ENCODE measurements around the gene MAP4K4. TPM values are rescaled to one million over a fixed set of nuclear protein-coding genes. Genes with fewer than 3 reads are reported as not detected.

Gene MAP4K4
- total and polyA plus RNA-seq, 2 of the 4 experiments (the other 2 are of a cell fraction), result 89.4 to 124 TPM

- H3K56ac ChIP-seq (ENCODE audit: extremely low read depth, insufficient read depth, low read length), result no peak overlapping the region
- H3K23ac ChIP-seq (ENCODE audit: low read depth, low read length), result no peak overlapping the region
- POLR2A ChIA-PET (ENCODE audit: unreplicated experiment), result no interaction called here
- H2AK9ac ChIP-seq (replicated peaks; ENCODE audit: low read depth, low read length, poor library complexity), result no peak overlapping the region
- no peak overlapping the region for H4K8ac ChIP-seq (ENCODE audit: low read depth in 2 of 2, low read length in 2 of 2)
- no peak overlapping the region for H4K5ac ChIP-seq (ENCODE audit: low read depth, low read length)
- H3K9ac ChIP-seq (ENCODE audit: low read depth, low read length), result no peak overlapping the region
- ATAC-seq (ENCODE audit: low read depth) (no peak), DNase-seq (no peak)
- H2BK20ac ChIP-seq (ENCODE audit: low read depth, low read length), result no peak overlapping the region
- no peak overlapping the region for H2BK15ac ChIP-seq (ENCODE audit: low read depth, low read length)
- peaks cover 16 to 57% of the 10 kb centered on the region in 2 experiments; a peak in 3 of 4 replicates for H3K79me1 ChIP-seq (ENCODE audit: low read depth in 1 of 2, low read length in 2 of 2)
- no peak overlapping the region for H3K27ac ChIP-seq (ENCODE audit: insufficient read depth, low read length)
- no peak overlapping the region for H3K18ac ChIP-seq (ENCODE audit: low read depth, low read length)
- no TSS peak for BruUV-seq (replicated peaks)
- no peak overlapping the region for H2AK5ac ChIP-seq (ENCODE audit: low read depth, low read length)
- H3K36me3 ChIP-seq (ENCODE audit: control insufficient read depth, insufficient read depth, low read length), result peaks cover 55% of the 10 kb centered on the region
- H3K4me2 ChIP-seq (ENCODE audit: low read depth, low read length), result no peak overlapping the region
- in situ Hi-C loops (cut with MboI; ENCODE audit: low sequenced_read_pairs), result no loop called here
- dilution Hi-C loops (cut with HindIII; ENCODE audit: low sequenced_read_pairs, unreplicated experiment), result no loop called here
- H3K4ac ChIP-seq (ENCODE audit: low read depth, low read length), result no peak overlapping the region
- no peak overlapping the region for H2BK120ac ChIP-seq (ENCODE audit: low read depth, low read length)
- H3K27me3 ChIP-seq (ENCODE audit: control insufficient read depth, insufficient read depth, low read length), result no peaks in the 10 kb centered on the region
- TF ChIP-seq RAD21 (IDR thresholded peaks at IDR 0.05; ENCODE audit: low read length), result no peak
- TF ChIP-seq NFE2L2 (IDR thresholded peaks at IDR 0.05; ENCODE audit: low read depth, low read length), result no peak
- no peak for TF ChIP-seq SMC3 (IDR thresholded peaks at IDR 0.05; ENCODE audit: low read depth, low read length)
- no peak overlapping the region for H2BK5ac ChIP-seq (ENCODE audit: low read depth, low read length, poor library complexity, severe bottlenecking)
- H2AFZ ChIP-seq (replicated peaks; ENCODE audit: low read length, poor library complexity), result no peak overlapping the region
- no peak overlapping the region for H4K91ac ChIP-seq (ENCODE audit: insufficient read depth, low read depth, low read length)
- CTCF ChIA-PET, result interaction anchor here (1.0 kb wide), 1 partner anchor 23 kb away, joined by 4 read pairs; no protein-coding TSS in a partner anchor
- H4K20me1 ChIP-seq (ENCODE audit: insufficient read depth, low read length), result no peaks in the 10 kb centered on the region
- no peaks in the 10 kb centered on the region for H3K4me1 ChIP-seq (ENCODE audit: control insufficient read depth, insufficient read depth, low read length)
- WGBS, 2 experiments (ENCODE audit: extremely low coverage in 2 of 2, insufficient read length in 1 of 2), result 100% methylated on average over 1 of the region's 3 CpGs; no CpG with 5 or more reads in 1 of the 2 experiments
- H3K9me1 ChIP-seq (ENCODE audit: insufficient read depth, low read length), result peaks cover 5% of the 10 kb centered on the region
- intact Hi-C loops (cut with micrococcal nuclease), result loop anchor here (2.0 kb wide), 1 partner anchor 454 kb away; no protein-coding TSS in a partner anchor
- H3K9me3 ChIP-seq (ENCODE audit: control insufficient read depth, insufficient read depth, low read length), result no peaks in the 10 kb centered on the region
- H3K14ac ChIP-seq (replicated peaks; ENCODE audit: low read depth, low read length), result no peak overlapping the region
- H3K4me3 ChIP-seq (ENCODE audit: insufficient read depth, low read depth, low read length), result no peak overlapping the region
Measured at GRCh38 chr2:101872480-101872879, 175.0 kb downstream of the MAP4K4 start.
